ENCODE measurements around the gene CCDC152.

The CCDC152 gene

GRCh38 chr5:42784132-42784531, 27.5 kb downstream of the CCDC152 start:
- DNase-seq, result no peak

GRCh38 chr5:42785756-42786155, 29.1 kb downstream of the CCDC152 start:
- DNase-seq, result no peak

- DNase-seq, result no peak
These were observed 30.5 kb downstream of the CCDC152 start for GRCh38 chr5:42787073-42787472.

- DNase-seq, result no peak
These were observed 31.2 kb downstream of the CCDC152 start for GRCh38 chr5:42787845-42788244.

- DNase-seq, result no peak
These were observed 34.5 kb downstream of the CCDC152 start for GRCh38 chr5:42791151-42791550.

GRCh38 chr5:42798284-42799240, 41.9 kb downstream of the CCDC152 start:
- DNase-seq, result no peak

GRCh38 chr5:42799241-42799608, 42.6 kb downstream of the CCDC152 start:
- DNase-seq, result no peak

- DNase-seq, result no peak
These were observed 43.1 kb downstream of the CCDC152 start for GRCh38 chr5:42799668-42800114.

- no peak for DNase-seq
These were observed 44.2 kb downstream of the CCDC152 start for GRCh38 chr5:42800748-42801330.

- no peak for DNase-seq
These were observed 45.0 kb downstream of the CCDC152 start for GRCh38 chr5:42801516-42802166.

DNA sequence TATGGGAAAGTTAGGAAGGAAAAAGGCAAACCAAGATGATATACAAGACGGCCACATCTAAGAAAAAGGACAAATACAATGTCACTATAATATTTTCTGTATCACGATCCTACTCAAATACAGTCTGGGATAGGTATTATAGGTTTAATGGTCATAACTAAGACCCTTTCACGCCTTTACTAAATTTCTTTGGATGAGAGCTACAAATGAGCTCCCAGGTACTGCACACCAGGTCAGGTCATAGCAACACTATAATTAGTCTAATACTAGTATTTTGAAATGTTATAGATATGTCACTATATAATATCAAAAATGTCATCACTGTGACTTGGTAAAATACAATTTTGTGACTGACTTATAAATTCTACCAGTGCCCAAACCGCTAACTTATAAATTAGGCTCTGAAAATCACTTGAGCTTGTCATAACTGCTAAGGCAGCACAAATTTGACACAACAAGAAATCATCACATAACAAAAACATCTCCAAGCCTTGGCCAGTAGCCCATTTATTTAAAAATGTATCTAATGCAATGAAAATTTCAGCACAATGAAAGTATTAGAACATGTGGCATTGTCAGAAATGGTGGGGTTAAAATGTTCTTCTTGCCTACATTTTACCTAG, 48.2 kb downstream of the CCDC152 start:
- DNase-seq, result no peak

DNA sequence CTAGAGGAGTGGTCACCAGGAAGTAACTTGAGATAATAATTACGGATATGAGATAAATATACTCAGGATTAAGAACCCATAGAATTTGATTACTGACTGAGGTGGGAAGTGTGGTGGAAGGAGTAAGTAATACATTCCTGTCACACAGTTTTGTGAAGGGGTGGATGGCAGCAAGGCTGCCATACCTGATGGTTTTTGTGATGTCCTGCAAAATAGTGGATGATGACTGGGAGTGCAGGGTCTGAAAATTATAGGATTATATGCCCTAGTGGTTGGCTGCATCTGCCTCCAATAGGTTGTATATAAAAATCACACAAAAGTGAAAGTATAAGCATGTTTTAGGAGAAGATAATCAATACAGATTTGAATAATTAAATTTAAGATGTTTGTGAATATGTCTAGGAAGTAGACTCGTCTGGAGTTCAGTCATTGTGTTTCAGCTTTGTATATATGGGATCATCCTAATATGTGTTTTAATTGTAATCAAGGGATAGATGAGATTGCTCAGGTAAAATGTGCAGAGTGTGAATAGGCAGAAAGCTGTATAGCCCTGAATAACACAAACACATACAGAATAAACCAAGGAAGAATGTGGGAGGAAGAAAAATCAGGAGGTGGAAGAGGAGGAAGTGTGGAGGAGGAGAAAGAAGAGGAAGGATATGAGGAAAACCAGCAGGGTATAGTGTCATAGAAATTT, 49.5 kb downstream of the CCDC152 start:
- DNase-seq, result no peak

DNA sequence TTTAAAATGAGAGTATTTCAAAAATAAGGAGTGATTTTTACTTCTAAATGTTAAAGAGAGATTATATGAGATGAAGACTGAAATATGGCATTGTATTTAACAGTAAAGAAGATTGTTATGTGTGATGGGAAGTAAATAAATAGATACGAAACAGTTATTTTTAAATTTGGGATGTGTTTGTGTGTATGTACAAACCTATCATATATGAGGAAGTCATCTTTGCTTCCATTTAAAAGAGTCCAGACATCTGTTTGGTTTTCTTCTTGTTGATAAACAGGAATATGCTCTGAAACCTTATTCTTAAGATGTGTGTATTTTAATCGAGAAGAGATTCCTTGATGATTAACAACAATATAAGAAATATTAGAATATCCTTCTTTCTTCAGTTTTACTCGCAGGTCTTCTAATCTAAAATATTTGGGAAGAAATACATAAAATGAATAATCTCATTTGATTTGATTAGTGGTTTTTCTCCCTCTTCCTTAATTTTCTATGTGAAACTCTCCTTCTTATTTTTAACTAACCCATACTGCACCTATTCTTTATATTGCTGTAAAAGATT, 50.2 kb downstream of the CCDC152 start:
- DNase-seq, result no peak

- no peak for DNase-seq
These were observed 51.3 kb downstream of the CCDC152 start for GRCh38 chr5:42807722-42808447.

- no peak for DNase-seq
These were observed 52.4 kb downstream of the CCDC152 start for GRCh38 chr5:42808888-42809611.

DNA sequence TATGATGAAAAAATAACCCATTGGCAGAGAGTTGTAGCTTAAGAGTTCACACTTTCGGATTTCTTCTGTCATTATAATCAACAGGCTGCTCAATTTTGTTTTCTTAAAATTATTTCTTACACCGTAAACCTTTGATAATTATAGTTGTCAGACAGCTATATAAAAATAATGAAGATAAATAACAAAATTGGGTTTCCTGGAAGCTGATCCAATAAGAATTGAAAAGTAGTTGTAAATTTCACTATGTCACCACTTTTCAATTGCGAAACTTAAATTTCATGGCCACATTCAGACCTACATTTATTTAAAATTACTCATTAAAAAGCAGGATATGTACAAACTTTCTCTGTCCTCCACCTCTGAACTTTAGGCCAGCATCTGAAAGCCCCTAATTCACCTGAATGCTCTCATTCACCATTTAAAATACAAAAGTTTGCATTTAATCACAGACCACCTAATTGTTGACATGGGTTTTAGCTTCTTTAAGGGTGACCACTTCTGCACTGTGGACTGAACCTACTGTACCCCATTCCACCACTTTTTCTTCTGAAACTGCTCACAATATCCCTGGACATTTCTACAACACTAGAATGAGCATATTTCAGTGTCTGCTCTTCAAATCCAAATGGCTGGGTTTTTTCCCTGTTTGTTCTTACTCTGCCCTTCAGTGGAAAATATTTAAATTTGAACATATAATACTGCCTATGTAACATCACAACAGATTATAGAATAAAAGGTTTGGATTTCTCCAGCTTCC, 54.4 kb downstream of the CCDC152 start:
- no peak for DNase-seq

GRCh38 chr5:42811591-42812446, 55.2 kb downstream of the CCDC152 start, which contains the start of gene SELENOP:
Gene SELENOP (minus strand): TSS chr5:42811892. CDS start chr5:42808353, 3,539 bp downstream.
- no peak for DNase-seq

- DNase-seq, result no peak
These were observed 56.0 kb downstream of the CCDC152 start for GRCh38 chr5:42812620-42813019.

- no peak for DNase-seq
These were observed 56.9 kb downstream of the CCDC152 start for GRCh38 chr5:42813533-42813932.
